ENCODE data around the gene EGLN1.

DNA sequence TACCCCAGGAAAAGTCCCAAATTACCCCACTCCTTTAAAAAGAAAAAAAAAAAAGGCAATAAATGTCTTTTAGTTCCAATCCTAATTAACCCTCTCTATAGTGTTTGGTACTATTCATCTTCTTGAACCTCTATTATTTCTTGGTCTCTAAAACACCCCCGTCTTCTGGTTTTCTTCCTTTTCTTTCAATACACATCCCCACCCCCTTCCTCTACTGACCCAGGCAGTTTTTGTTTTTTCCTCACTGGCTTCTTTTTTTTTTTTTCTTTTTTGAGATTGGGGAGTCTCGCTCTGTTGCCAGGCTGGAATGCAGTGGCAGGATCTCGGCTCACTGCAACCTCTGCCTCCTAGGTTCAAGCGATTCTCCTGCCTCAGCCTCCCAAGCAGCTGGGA, 26.1 kb downstream of the EGLN1 start:
- TF ChIP-seq CTCF (IDR thresholded peaks at IDR 0.05 in 2 of 3, conservative IDR thresholded peaks at IDR 0.05 in 1 of 3; ENCODE audit: control insufficient read depth in 2 of 3, extremely low read depth in 1 of 3, insufficient read depth in 1 of 3, low read depth in 3 of 3, low read length in 3 of 3) (no peak), POLR2AphosphoS5 (IDR thresholded peaks at IDR 0.05; ENCODE audit: low read length) (no peak), SRF (IDR thresholded peaks at IDR 0.05; ENCODE audit: low read depth in 2 of 2, low read length in 2 of 2) (no peak), FOXK2 (IDR thresholded peaks at IDR 0.05) (no peak), ELK1 (IDR thresholded peaks at IDR 0.05; ENCODE audit: low read depth, low read length) (no peak), CEBPB (IDR thresholded peaks at IDR 0.05; ENCODE audit: borderline replicate concordance in 1 of 2, low read depth in 2 of 2, low read length in 2 of 2) (no peak), MEF2A (IDR thresholded peaks at IDR 0.05; ENCODE audit: insufficient read depth, low read depth, low read length) (no peak), NFYA (IDR thresholded peaks at IDR 0.05; ENCODE audit: borderline replicate concordance, low read depth, low read length) (no peak), TCF7 (IDR thresholded peaks at IDR 0.05; ENCODE audit: borderline replicate concordance) (no peak), E4F1 (IDR thresholded peaks at IDR 0.05; ENCODE audit: borderline replicate concordance, partially characterized antibody) (no peak), BCL3 (IDR thresholded peaks at IDR 0.05; ENCODE audit: borderline replicate concordance, insufficient read depth, low read depth, low read length, poor library complexity, severe bottlenecking) (no peak), POLR2AphosphoS2 (IDR thresholded peaks at IDR 0.05; ENCODE audit: low read depth, low read length) (no peak)
- TF ChIP-seq, protein P1, sequence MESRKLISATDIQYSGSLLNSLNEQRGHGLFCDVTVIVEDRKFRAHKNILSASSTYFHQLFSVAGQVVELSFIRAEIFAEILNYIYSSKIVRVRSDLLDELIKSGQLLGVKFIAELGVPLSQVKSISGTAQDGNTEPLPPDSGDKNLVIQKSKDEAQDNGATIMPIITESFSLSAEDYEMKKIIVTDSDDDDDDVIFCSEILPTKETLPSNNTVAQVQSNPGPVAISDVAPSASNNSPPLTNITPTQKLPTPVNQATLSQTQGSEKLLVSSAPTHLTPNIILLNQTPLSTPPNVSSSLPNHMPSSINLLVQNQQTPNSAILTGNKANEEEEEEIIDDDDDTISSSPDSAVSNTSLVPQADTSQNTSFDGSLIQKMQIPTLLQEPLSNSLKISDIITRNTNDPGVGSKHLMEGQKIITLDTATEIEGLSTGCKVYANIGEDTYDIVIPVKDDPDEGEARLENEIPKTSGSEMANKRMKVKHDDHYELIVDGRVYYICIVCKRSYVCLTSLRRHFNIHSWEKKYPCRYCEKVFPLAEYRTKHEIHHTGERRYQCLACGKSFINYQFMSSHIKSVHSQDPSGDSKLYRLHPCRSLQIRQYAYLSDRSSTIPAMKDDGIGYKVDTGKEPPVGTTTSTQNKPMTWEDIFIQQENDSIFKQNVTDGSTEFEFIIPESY (IDR thresholded peaks at IDR 0.05): no peak

Data from GM12878 (cell line).